Measurements from ENCODE around the gene AP2A1.

- TF ChIP-seq CTCF (IDR thresholded peaks at IDR 0.05; ENCODE audit: low read depth, low read length, missing input control) (no peak), GABPA (IDR thresholded peaks at IDR 0.05 in 1 of 2, conservative IDR thresholded peaks at IDR 0.05 in 1 of 2) (no peak), MAX (IDR thresholded peaks at IDR 0.05) (no peak), YY1 (IDR thresholded peaks at IDR 0.05) (no peak), RAD21 (IDR thresholded peaks at IDR 0.05) (no peak), ZBTB33 (IDR thresholded peaks at IDR 0.05) (no peak), REST (IDR thresholded peaks at IDR 0.05) (no peak), JUND (IDR thresholded peaks at IDR 0.05) (no peak), TAF1 (conservative IDR thresholded peaks at IDR 0.05) (no peak)
Observed at GRCh38 chr19:49749055-49749716, 17.6 kb upstream of the AP2A1 start.

Measured in liver (tissue), 3 donors.